H1 (cell line): ENCODE data around the gene CNST. TPM values are rescaled to one million over a fixed set of nuclear protein-coding genes. Genes with fewer than 3 reads are reported as not detected.

Experiments used
- CTCF ChIA-PET: fragments of 300-600 bp; sonication (Branson Sonifier 250); formaldehyde crosslinking; loops from one replicate; lab custom pipeline; 2021; ENCODE audit not compliant: partially characterized antibody; lab: Charles Lee
- POLR2A ChIA-PET: fragments of 300-600 bp; sonication (Branson Sonifier 250); formaldehyde crosslinking; loops from one replicate; lab custom pipeline; 2021; ENCODE audit warnings: inconsistent platforms; ENCODE audit not compliant: partially characterized antibody; lab: Charles Lee
- DNase-seq, 2 experiments: peaks; one replicate each; pipeline versions ENCODE4 v3.0.0 to v3.0.0-alpha.2; 2010 to 2022; ENCODE audit warnings: low spot score in 2 of 2, low read depth in 1 of 2, mixed read lengths in 1 of 2
- FAIRE-seq: peaks from 2 replicates; lab custom pipeline; 2011; peaks lifted over from hg19 to GRCh38; lab: Jason Lieb, UNC
- H2AFZ ChIP-seq: 2 replicates; pipeline ENCODE4 v1.8.1; 2012; ENCODE audit warnings: low read length, inconsistent platforms
- H2AK5ac ChIP-seq: 2 replicates; pipeline ENCODE4 v1.6.1; 2013; ENCODE audit warnings: low read depth, low read length
- H2BK120ac ChIP-seq: replicated peaks from 2 replicates; pipeline ENCODE3; 2013; ENCODE audit warnings: low read depth, low read length, inconsistent platforms
- H2BK12ac ChIP-seq: 2 replicates; pipeline ENCODE4 v1.6.1; 2013; ENCODE audit warnings: low read depth, low read length
- H2BK15ac ChIP-seq: 2 replicates; pipeline ENCODE4 v1.6.1; 2013; ENCODE audit warnings: low read length
- H2BK20ac ChIP-seq: 2 replicates; pipeline ENCODE4 v1.6.1; 2013; ENCODE audit warnings: low read length
- H2BK5ac ChIP-seq: 2 replicates; pipeline ENCODE4 v1.6.1; 2013; ENCODE audit warnings: low read depth, low read length
- H3K14ac ChIP-seq: 2 replicates; pipeline ENCODE4 v1.6.1; 2013; ENCODE audit warnings: inconsistent platforms; ENCODE audit not compliant: insufficient read length
- H3K18ac ChIP-seq: 2 replicates; pipeline ENCODE4 v1.6.1; 2013; ENCODE audit warnings: low read length; ENCODE audit errors: extremely low read depth
- H3K23ac ChIP-seq: 2 replicates; pipeline ENCODE4 v1.6.1; 2013; ENCODE audit warnings: inconsistent platforms; ENCODE audit not compliant: insufficient read length
- H3K23me2 ChIP-seq: 2 replicates; pipeline ENCODE4 v1.6.1; 2013; ENCODE audit warnings: low read depth, low read length
- H3K27ac ChIP-seq: 2 replicates; pipeline ENCODE4 v1.6.1; 2011; ENCODE audit warnings: low read depth, low read length, inconsistent platforms
- H3K27me3 ChIP-seq, 4 experiments: replicated peaks in 1 of 4; 1 replicate in 1 of 4; 2 replicates in 3 of 4; pipeline versions ENCODE4 v1.6.1 to v1.8.1; 2011 to 2013; ENCODE audit warnings: low read length in 3 of 4, mild to moderate bottlenecking in 3 of 4, inconsistent platforms in 2 of 4, mixed read lengths in 2 of 4, moderate library complexity in 1 of 4; ENCODE audit not compliant: control insufficient read depth in 3 of 4, insufficient read depth in 3 of 4; ENCODE audit errors: extremely low read depth in 1 of 4
- H3K36me3 ChIP-seq, 4 experiments: 2 replicates each; pipeline versions ENCODE4 v1.6.1 to v1.8.1; 2011 to 2013; ENCODE audit warnings: mild to moderate bottlenecking in 4 of 4, low read length in 3 of 4, moderate library complexity in 2 of 4, control low read depth in 1 of 4, inconsistent platforms in 1 of 4; ENCODE audit not compliant: insufficient read depth in 4 of 4, control insufficient read depth in 2 of 4
- H3K4ac ChIP-seq: replicated peaks from 2 replicates; pipeline ENCODE3; 2013; ENCODE audit warnings: low read length, low read depth, mixed read lengths, inconsistent platforms; ENCODE audit not compliant: insufficient read length
- H3K4me1 ChIP-seq, 4 experiments: replicated peaks in 1 of 4; 1 replicate in 1 of 4; 2 replicates in 3 of 4; pipeline versions ENCODE4 v1.6.1 to v1.8.1; 2011 to 2013; ENCODE audit warnings: low read length in 3 of 4, inconsistent platforms in 2 of 4, mixed read lengths in 1 of 4; ENCODE audit not compliant: insufficient read depth in 4 of 4, control insufficient read depth in 3 of 4
- H3K4me2 ChIP-seq, 2 experiments: 2 replicates each; pipeline versions ENCODE4 v1.6.1 to v1.8.1; 2011 to 2013; ENCODE audit warnings: low read depth in 2 of 2, low read length in 2 of 2, control low read depth in 1 of 2, inconsistent platforms in 1 of 2, mild to moderate bottlenecking in 1 of 2; ENCODE audit not compliant: insufficient read depth in 1 of 2
- H3K4me3 ChIP-seq, 4 experiments: fragments of 200-600, 300-600 bp in 1 of 4; sonication (generic), shearing (Covaris generic), sonication (Bioruptor Twin) in 1 of 4; 2 replicates each; pipeline versions ENCODE4 v1.5.1 to v1.8.1; 2011 to 2016; ENCODE audit warnings: low read length in 4 of 4, low read depth in 3 of 4, control low read depth in 2 of 4, inconsistent platforms in 2 of 4, mild to moderate bottlenecking in 2 of 4, mixed read lengths in 1 of 4, moderate library complexity in 1 of 4; ENCODE audit not compliant: insufficient read depth in 2 of 4; ENCODE audit errors: extremely low read depth in 1 of 4
- H3K56ac ChIP-seq: replicated peaks from 2 replicates; pipeline ENCODE3; 2013; ENCODE audit warnings: low read depth, mild to moderate bottlenecking, mixed read lengths, low read length, inconsistent platforms; ENCODE audit not compliant: insufficient read length
- H3K79me1 ChIP-seq: 2 replicates; pipeline ENCODE4 v1.6.1; 2013; ENCODE audit warnings: low read depth, low read length, control low read depth
- H3K79me2 ChIP-seq, 2 experiments: 2 replicates each; pipeline versions ENCODE4 v1.6.1 to v1.8.1; 2012 to 2013; ENCODE audit warnings: low read length in 2 of 2, mild to moderate bottlenecking in 2 of 2, inconsistent platforms in 1 of 2; ENCODE audit not compliant: insufficient read depth in 2 of 2, control insufficient read depth in 1 of 2
- H3K9ac ChIP-seq, 4 experiments: replicated peaks in 1 of 4; 1 replicate in 1 of 4; 2 replicates in 3 of 4; pipeline versions ENCODE4 v1.6.1 to v1.8.1; 2011 to 2013; ENCODE audit warnings: low read depth in 3 of 4, low read length in 3 of 4, control low read depth in 2 of 4, mild to moderate bottlenecking in 2 of 4, moderate library complexity in 2 of 4, inconsistent platforms in 1 of 4; ENCODE audit errors: extremely low read depth in 1 of 4
- H3K9me3 ChIP-seq, 2 experiments: 2 replicates each; pipeline versions ENCODE4 v1.6.1 to v1.8.1; 2012 to 2013; ENCODE audit warnings: mild to moderate bottlenecking in 2 of 2, moderate library complexity in 2 of 2, control low read depth in 1 of 2, inconsistent platforms in 1 of 2, low read depth in 1 of 2, low read length in 1 of 2, mixed read lengths in 1 of 2; ENCODE audit not compliant: insufficient read depth in 2 of 2
- H4K20me1 ChIP-seq, 2 experiments: replicated peaks in 1 of 2; 2 replicates each; pipeline versions ENCODE3 to v1.8.1; 2011 to 2013; ENCODE audit warnings: inconsistent platforms in 2 of 2, low read length in 2 of 2, mild to moderate bottlenecking in 1 of 2; ENCODE audit not compliant: insufficient read depth in 2 of 2, control insufficient read depth in 1 of 2
- H4K5ac ChIP-seq: 2 replicates; pipeline ENCODE4 v1.6.1; 2013; ENCODE audit warnings: low read length, low read depth, mixed read lengths, inconsistent platforms; ENCODE audit not compliant: insufficient read length
- H4K8ac ChIP-seq: 2 replicates; pipeline ENCODE4 v1.8.0; 2013; ENCODE audit warnings: mild to moderate bottlenecking, moderate library complexity, low read length, inconsistent platforms; ENCODE audit not compliant: insufficient read depth; ENCODE audit errors: extremely low read depth
- H4K91ac ChIP-seq: replicated peaks from 2 replicates; pipeline ENCODE3; 2013; ENCODE audit warnings: low read length, mixed read lengths, inconsistent platforms; ENCODE audit not compliant: insufficient read length
- WGBS, 2 experiments: shearing (Covaris generic) in 1 of 2; methylation state at CpG; one replicate each; pipeline versions ENCODE4 v1.1.6 to v1.1.7; 2013 to 2015; ENCODE audit warnings: low lambda C conversion rate in 2 of 2, mixed read lengths in 2 of 2, inconsistent platforms in 1 of 2, low coverage in 1 of 2, missing lambda C conversion rate in 1 of 2; ENCODE audit not compliant: insufficient replicate concordance in 2 of 2, insufficient coverage in 1 of 2, insufficient read length in 1 of 2; ENCODE audit errors: extremely low coverage in 1 of 2, missing lambda C conversion rate in 1 of 2; 5-methylcytosine and 5-hydroxymethylcytosine counted together
- polyA plus RNA-seq, 7 experiments: library from polyadenylated mRNA; depleted of rRNA in 3 of 7; stranded (reverse) in 5 of 7; unstranded in 2 of 7; fragments of >200 nt in 5 of 7; fragments of 200-250 nt in 2 of 7; gene quantifications; 1 replicate in 5 of 7; 2 replicates in 1 of 7; 4 replicates in 1 of 7; pipeline versions ENCODE4 v1.2.1 to v1.2.3, GENCODE V29; 2011 to 2013; ENCODE audit warnings: missing spikeins in 2 of 7, mixed read lengths in 2 of 7
- total RNA-seq: library from RNA; stranded (reverse); fragmentation: NEBNext Ultra II Directional; extraction: Animal tissue kit (Norgen Biotek cat#: 25700); gene quantifications from 2 replicates; pipeline ENCODE4 v1.2.1, GENCODE V29; 2021

The CNST gene
- total and polyA plus RNA-seq, 2 of the 8 experiments (the other 6 are each of a cell fraction or from before 2014, with no cell fraction given), result 5.3 to 21.3 TPM

DNA sequence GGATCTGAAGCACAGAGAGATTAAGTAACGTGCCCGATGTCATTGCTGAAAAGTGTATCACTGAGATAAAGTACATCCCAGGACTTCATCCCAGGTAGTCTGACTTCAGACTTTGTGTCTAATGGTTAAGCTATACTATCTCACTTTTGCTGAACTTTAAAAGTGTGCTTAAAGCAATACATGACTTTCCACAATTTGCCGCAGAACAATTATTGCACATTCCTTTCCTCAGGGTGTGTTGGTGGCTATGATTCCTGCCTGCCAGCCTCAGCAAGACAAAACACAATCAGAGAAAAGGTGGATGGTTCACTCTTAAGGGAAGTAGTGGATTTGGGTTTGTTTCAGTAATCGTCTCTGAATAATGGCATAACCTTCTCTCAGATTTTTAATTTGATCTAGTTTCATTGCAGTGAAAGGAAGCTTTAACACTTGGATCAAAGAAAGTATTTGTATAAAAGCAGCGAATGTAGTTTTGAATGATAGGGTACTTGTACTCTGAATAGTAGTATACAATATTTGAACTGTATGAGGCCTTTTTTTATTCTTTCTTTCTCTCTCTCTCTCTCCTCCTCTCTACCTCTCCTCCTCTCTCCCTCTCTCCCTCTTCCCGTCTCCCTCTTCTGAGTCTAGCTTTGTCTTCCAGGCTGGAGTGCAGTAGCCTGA, 47.0 kb downstream of the CNST start:
- CTCF ChIA-PET, result interaction anchor here (0.6 to 1.2 kb wide), 2 partner anchors 141 to 1887 kb away, joined by 3 read pairs; no protein-coding TSS in a partner anchor
- H2BK12ac ChIP-seq, result no peak overlapping the region
- peaks cover 0 to 4% of the 10 kb centered on the region in 2 experiments; a peak in 1 of 4 replicates for H3K79me2 ChIP-seq

More for the DNA sequence above, 47.0 kb downstream of the CNST start:
- Histone ChIP-seq H3K4me2 (no peak overlapping the region), H3K79me1 (peaks cover 4% of the 10 kb centered on the region; the same call in 1 of the 2 replicates), H2BK15ac (no peak overlapping the region), H3K23me2 (no peaks in the 10 kb centered on the region), H3K4me3 (no peak overlapping the region), H2AK5ac (no peak overlapping the region), H3K36me3 (no peaks in the 10 kb centered on the region), H3K4ac (no peak overlapping the region), H2AFZ (no peak overlapping the region), H4K8ac (no peak overlapping the region), H3K14ac (no peak overlapping the region), H4K91ac (no peak overlapping the region), H3K18ac (no peak overlapping the region), H3K23ac (no peak overlapping the region), H3K9me3 (no peaks in the 10 kb centered on the region), H3K27me3 (no peaks in the 10 kb centered on the region), H3K27ac (no peak overlapping the region), H3K9ac (no peak overlapping the region), H3K56ac (no peak overlapping the region), H2BK120ac (no peak overlapping the region), H3K4me1 (peaks cover 0 to 6% (median 2%) of the 10 kb centered on the region in 4 experiments; a peak in 5 of 7 replicates), H4K5ac (no peak overlapping the region), H4K20me1 (no peaks in the 10 kb centered on the region), H2BK5ac (no peak overlapping the region), H2BK20ac (no peak overlapping the region)
- POLR2A ChIA-PET, result no interaction called here
- DNase-seq (no peak), FAIRE-seq (no peak)
- 84% methylated on average over 6 of the region's 6 CpGs; no CpG with 5 or more reads in 1 of the 2 experiments for WGBS, 2 experiments
